OCI-M2 (cell line): ENCODE data around the gene MUSK.
"Not testable (repeated sequence)": the region's sequence is repeated elsewhere in the genome, so short reads cannot be mapped to it uniquely, and the experiment has no call there.

Experiments
- DNase-seq: peaks from one replicate; lab custom pipeline; 2025; ENCODE audit not compliant: unreplicated experiment; lab: John Stamatoyannopoulos, UW

MUSK gene

GRCh38 chr9:110691002-110691549 is 22.5 kb downstream of the MUSK start:
- DNase-seq, result no peak

DNA sequence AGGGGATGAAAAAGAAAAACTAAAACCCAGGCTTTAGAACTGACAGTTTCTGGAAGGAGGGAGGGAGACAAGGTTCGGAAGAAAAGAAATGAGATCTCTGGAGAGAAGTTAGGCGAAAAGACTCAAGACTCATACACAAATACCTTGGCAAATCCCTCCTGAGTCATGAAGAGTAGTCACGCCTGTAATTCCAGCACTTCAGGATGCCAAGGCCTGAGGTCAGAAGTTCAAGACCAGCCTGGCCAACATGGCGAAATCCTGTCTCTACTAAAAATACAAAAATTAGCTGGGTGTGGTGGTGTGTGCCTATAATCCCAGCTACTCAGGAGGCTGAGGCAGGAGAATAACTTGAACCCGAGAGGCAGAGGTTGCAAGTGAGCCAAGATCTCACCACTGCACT is 27.3 kb downstream of the MUSK start:
- DNase-seq, result not testable (repeated sequence)

- DNase-seq, result no peak
These were observed 32.4 kb downstream of the MUSK start for GRCh38 chr9:110700953-110701352.

- no peak for DNase-seq
These were observed 35.1 kb downstream of the MUSK start for GRCh38 chr9:110703669-110704068.

DNA sequence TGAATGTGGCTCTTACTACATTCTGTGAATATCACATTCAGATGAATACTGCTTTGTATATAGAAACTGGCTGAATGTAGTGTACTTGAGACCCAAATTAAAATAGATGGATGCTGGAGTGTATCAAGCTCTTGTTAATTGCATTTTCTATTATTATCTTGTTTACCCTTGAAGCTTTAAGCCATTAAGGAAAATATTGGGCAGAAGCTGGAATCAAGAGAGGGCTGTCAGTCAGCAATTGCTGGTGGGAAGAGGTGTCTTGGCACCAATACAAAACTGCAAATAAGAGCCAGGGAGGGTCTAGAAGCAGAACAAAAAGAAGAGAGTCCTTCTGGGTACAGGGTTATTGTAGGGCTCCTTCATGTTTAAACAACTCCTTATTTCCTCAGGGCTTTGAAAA is 38.8 kb downstream of the MUSK start:
- DNase-seq, result no peak

DNA sequence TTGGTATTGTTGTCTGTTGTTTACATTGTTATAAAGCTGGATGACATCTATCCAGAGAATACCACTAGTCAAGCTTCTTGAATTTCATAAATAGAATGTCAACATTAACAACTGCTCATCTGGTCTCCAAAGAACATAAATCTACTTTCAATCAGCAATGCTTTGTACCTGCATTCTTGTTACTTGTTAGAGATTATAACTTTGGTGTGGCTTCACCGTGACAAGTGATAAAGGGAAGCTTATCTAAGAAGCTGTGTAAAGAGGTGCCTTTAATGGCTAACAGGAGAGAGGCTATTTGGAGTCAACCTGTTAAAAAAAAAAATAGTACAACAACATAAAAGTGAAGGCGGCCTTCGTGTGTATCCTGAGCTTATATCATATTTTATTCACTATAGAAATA is 41.8 kb downstream of the MUSK start:
- DNase-seq, result no peak

DNA sequence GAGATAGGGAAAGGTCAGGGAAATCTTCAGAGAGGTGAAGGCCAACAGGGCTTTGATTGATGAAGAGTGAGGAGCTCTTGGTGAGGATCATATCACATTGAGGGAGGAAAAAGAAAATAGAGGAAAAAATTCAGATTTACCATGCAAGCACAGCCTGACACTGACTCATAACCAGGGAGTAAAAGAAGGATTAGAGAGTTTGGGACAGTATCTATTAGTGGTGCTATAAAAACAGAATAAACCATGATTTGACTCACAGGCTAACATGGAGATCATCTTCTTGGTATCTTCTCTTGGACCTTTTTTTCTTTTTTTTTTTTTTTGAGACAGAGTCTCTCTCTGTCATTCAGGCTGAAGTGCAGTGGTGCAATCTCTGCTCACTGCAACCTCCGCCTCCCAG is 44.4 kb downstream of the MUSK start:
- DNase-seq, result no peak

- no peak for DNase-seq
These were observed 45.7 kb downstream of the MUSK start for GRCh38 chr9:110714314-110714713.

DNA sequence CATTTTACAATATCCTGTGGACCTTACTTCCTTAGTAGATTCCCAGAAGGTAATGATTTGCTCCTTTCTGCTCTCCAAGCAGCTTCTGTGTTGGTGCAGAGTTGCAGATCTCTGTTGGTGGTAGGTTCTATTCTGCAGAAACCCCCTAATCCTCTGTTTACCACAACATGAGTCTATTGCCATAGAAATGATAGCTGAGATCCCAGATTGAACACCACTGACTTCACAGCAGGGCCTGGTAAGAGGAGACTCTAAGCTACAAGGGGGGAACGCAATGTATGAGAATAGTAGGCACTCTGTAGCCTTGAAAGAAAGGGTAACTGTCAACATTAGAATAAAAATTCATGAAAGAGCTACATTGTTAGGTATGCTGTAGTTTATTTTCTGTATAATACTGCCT is 59.5 kb downstream of the MUSK start:
- no peak for DNase-seq

GRCh38 chr9:110729641-110730040 is 61.0 kb downstream of the MUSK start:
- DNase-seq, result no peak

DNA sequence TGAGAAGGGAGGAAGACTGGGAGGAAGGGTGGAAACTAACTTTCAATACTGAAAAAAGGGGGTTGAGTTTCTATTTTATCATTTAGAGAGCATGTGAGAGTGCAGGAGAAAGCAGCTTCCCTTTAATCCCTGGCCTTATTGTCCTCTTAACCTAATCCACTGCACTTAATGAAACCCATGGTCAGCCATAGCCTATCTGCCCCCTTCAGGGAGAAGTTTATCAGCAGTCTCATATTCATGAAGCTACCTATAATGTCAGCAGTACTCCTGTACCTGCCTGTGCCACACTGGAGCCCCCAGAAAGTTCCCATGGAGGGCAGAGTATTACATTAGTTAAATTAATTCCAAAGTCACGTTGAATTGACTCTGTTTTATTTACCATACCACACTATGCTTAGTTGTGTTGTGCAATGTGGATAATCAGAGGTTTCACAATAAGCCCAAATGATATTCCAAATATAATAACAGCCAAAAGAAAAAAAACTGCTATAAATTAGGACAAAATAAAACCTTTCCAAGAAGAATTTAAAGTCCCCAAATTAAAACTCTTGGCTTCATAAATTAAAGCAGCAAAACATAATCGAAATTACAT is 62.9 kb downstream of the MUSK start:
- no peak for DNase-seq

DNA sequence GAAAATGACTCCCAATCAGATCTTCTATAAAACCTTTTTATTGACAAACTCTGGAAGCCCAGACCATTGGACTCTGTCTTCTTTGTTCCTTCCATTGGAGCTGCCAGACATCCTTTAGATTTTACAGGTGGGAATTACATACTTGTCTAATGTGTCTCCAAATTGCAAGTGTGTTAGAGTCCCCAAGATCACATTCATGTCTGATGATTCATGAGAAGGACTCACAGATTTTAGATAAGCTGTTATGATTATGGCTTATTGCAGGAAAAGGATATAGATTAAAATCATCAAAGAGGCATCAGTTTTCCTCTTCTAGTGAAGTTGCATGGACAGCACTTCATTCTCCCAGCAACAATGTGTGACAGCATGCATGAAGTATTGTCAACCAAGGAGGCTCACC is 70.4 kb downstream of the MUSK start:
- DNase-seq, result no peak

GRCh38 chr9:110742741-110743371 is 74.3 kb downstream of the MUSK start:
- DNase-seq, result no peak

DNA sequence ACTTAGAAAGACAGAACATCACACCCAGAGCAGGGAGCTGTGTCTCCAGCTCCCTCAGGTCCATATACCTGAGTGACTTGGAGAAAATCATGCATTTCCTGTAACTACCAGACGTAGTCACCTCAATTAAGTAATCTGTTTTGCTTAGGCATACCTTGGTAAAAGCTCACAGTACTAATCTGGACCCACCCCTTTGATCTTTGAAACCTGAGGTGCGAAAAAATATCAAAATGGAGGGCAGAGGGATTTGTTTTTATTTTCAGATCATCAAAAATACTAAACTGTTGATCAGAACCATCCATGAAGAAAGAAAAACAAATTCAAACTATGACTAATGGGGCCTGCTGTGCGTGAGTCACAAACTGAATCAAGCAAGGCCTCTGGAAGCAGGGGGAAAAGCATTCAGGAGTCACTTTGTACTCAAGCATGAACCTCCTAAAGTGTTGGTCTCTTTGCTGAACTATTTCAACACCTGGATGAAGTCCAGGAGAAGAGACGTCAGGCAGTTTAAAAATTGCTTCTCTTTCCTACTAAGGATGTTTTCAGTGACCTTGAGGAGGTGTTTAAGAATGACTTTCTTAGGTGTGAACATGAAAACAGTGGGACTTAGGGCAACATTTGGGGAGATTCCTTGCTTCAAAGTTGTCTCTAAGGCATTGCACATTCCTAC is 76.3 kb downstream of the MUSK start:
- no peak for DNase-seq

DNA sequence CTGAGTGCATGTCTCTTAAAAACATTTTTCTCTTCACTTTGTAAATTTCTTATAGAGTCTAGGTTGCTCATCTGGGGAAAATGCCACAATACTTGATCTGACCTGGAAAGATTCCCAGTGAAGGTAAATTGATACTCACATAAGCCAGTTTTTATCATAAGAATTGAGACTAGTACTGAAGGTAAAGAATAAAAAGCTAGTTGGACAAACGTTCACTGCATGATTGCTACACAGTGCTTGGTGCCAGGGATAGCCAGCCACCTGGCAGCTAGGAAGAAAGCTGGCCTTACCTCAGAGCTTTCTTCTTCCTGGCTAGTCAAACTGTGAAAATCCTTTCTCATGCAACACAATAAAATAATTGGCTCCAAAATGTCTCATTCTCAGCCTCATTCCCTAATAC is 77.1 kb downstream of the MUSK start:
- DNase-seq, result no peak

DNA sequence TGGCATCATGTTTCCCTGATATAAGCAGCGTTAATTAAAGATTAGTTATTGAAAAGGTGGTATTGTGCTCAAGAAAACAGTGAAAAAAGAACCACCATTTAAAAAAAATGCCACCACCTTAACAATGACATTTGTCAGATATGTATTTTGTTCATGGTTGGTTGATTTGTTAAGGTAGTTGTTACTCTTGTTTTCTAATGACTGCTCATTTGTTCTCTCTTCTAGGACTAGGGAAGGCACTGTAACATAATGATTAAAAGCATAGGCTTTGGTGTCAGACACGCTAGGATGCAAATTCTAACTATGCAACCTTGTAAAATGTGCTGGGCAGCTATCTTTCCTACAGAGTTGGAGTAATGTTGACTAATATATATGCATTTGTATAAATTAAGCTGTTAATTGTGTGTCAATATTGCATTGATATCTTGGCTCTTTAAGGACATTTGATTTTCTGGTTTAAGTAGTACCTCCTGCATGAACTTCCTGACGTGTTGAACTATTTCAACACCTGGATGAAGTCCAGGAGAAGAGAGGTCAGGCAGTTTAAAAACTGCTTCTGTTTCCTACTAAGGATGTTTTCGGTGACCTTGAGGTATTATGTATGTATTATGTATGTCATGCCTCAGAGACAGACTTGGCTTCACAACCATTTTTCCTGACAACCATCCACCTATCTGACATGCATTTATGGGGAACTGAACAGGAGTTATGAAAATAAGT is 77.8 kb downstream of the MUSK start:
- no peak for DNase-seq

GRCh38 chr9:110748251-110748893 is 79.8 kb downstream of the MUSK start:
- no peak for DNase-seq

DNA sequence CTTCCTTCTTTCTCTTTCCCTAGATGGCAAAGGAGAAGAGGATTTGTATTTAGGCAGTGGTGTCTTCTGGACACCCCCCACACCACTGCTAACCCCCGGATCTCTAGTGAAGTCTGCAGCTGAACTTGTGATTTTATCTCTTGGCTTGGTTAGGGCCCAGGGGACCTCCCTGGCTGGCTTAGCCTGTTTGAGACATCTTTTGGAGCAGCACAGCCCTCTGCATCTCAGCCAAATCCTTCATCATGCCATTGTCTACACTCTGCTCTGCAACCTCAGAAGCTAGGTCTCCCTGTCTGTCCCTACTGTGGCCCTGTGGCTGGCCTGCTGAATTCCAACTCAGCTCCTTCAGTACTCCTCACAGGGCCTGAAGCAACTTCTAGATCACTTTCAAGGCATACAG is 81.7 kb downstream of the MUSK start:
- DNase-seq, result no peak

GRCh38 chr9:110751971-110752370 is 83.4 kb downstream of the MUSK start:
- no peak for DNase-seq

- DNase-seq, result no peak
These were observed 84.2 kb downstream of the MUSK start for GRCh38 chr9:110752766-110753165.

GRCh38 chr9:110753731-110754231 is 85.2 kb downstream of the MUSK start:
- DNase-seq, result no peak
